HG02970 (cell line): Measurements from ENCODE around the gene ACTN1.
"Not testable (repeated sequence)": the region's sequence is repeated elsewhere in the genome, so short reads cannot be mapped to it uniquely, and the experiment has no call there.

Experiments used
- ATAC-seq: cut with Tn5 transposase; IDR thresholded peaks from one replicate; pipeline ENCODE4 v1.9.1; 2021; ENCODE audit warnings: mild to moderate bottlenecking, moderate library complexity, moderate number of reproducible peaks; ENCODE audit not compliant: unreplicated experiment, low FRiP score

Gene ACTN1

DNA sequence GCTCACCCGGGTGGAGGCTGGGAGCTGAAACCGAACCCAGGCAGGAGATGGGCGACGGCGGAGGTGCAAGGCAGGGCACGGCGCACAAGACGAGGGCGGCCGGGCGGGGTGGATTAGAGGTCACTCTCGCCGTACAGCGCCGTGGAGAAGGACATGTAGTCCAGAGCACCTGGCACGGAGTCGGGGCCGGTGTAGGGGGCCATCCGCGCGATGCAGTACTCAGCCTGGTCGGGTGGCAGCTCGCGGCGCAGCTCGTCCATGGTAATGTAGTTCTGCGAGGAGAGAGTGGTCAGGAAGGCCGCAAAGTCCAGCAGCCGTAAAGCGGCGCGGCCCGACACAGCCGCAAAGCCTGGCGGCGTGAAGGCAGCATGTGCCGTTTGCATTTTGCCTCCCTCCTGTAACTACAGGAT, 104.4 kb downstream of the ACTN1 start:
- no peak for ATAC-seq

DNA sequence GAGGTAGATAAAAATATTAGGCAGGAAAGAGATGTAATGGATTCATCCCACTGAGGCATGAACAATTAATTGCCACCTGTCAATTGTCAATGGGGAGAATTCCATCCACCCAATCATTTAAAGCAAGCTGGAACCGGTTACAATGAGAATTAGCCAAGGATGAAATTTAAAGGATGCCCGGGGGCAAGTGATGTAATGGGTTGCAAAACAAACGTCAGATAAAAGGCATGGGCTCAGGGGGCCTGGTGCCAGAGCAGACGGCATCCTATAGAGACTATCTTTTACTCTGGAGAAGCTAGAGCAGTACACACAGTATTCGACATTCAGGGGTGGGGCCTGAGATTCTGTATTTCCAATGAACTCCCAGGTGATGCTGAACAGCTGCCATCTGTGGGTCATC, 105.7 kb downstream of the ACTN1 start:
- no peak for ATAC-seq

DNA sequence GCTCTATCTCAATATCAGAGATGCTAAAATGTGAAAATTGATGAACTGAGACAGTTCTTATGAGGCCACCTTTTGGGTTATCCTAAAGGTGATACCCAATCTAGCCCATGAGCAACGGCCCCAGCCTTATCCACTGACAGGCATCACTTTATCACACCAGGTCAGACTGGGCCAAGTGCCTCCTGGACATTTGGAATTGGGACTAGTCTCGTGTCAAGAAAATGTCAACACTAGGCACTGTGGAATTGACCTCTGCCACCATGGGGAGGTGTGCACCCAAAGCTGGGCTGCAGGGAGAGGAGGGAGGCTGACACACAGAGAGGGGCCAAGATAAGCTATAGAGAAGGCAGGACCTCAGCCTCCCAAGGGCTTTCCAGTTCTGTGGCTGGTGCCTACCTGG, 107.7 kb downstream of the ACTN1 start:
- ATAC-seq, result no peak

DNA sequence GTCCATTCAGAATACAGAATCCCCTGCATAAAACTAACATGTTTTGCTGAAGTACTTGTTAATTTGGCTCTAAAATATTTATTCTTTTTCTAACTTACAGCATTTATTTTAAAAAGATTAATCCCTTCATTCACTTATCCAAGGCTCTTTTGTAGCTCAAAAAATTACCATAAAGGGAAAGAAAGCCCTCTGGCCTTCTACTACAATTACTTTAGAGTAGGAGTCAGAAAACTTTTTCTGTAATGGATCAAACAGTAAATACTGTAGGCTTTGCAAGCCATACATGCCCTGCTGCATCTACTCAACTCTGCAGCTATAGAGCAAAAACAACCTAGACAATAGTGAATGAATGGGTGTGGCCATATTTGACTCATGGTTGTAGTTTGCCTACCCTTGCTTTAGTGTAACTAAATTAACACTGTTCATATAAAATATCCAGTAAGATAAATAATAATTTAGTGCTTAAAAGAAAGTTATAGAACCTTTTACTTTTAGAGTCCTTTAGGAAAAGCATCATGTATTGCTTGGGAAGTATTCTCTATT, 112.0 kb downstream of the ACTN1 start:
- ATAC-seq, result no peak

DNA sequence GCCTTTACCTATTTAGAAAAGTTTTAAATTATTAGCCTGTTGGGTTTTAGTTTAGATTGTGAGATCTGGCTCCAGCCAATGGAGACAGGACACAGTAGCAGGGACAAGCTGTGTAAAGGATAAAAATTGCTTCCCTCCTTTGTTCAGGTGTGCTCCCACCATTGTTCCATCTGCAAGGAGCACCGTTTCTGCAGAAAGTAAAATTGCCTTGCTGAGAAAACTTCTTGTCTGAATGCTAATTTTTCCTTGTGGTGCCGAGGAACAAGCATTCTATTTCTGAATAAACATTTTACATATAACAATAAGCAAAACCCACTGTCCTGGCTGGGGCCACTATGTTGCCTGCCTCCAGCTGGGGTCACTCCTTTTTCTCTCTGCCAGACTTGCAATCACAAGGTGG, 113.6 kb downstream of the ACTN1 start:
- ATAC-seq, result no peak

DNA sequence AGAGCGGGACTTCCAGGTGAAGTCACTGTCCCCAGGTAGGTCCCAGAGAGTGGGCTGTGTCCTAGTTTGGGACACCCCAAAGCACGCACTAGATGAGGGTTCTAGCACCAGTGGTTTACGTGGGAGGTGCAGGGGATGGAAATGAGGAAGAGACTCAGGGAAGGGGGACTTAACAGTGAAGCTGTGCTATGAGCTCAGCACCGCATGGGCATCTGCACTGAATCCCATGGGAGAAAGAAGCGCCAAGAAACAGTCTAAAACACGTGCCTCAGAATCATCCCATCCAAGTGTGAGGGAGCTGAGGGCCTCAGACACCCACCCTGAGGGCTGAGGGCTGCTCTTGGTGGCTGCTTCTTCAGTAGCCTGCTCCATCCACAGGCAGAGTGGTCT, 114.7 kb downstream of the ACTN1 start:
- no peak for ATAC-seq

DNA sequence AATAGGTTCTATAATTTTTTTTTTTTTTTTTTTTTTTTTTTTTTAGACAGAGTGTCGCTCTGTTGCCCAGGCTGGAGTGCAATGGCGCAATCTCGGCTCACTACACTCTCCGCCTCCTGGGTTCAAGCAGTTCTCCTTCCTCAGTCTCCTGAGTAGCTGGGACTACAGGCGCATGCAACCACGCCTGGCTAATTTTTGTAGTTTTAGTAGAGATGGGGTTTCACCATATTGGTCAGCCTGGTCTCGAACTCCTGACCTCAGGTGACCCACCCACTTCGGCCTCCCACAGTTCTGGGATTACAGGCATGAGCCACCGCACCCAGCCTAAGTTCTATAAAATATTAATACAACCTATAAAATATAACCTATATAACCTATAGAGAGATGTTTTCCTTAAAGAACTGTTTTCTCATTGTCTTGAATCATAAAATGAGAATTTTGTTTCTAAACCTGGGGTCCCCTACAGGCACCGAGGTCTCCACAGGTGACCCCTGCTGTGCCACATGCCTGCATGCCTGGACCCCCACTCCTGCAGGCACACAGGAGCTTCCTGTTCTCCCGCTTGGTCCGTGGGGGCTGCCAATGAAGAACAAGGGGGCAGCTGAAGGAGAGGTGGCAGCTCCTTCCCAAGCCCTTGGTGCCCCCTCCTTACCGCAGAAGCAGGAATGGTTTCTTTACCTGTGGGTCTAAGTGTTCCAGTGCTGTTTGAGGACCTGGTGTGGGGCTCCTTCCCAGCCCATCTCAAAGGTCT, 115.3 kb downstream of the ACTN1 start:
- no peak for ATAC-seq

DNA sequence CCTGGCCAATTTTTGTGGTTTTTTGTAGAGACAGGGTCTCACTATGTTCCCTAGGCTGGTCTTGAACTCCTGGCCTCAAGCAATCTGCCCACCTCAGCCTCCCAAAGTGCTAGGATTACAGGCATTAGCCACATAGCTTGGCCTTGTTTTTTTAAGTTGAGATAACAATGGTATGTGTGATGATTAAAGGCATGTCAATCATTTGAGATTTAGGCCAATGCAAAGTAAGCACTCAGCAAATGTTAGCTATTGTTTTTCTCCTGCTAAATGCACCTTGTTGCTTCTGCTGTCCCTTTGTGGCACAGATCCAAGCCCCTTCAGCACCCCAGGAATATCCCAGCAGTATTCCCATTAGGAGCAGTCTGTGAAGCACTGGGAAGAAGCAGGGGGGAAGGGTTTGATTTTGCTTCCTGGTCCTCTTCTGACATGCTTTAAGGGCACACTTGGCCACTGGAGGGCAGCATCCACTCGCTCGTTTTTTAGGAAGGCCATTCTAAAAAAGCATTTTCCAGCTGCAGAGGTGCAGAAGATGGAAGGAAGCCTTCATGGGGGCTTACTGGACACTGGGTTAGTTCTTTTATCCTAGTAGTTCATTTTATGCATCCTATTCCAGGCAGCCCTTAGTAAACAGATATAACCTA, 116.0 kb downstream of the ACTN1 start:
- ATAC-seq, result no peak

DNA sequence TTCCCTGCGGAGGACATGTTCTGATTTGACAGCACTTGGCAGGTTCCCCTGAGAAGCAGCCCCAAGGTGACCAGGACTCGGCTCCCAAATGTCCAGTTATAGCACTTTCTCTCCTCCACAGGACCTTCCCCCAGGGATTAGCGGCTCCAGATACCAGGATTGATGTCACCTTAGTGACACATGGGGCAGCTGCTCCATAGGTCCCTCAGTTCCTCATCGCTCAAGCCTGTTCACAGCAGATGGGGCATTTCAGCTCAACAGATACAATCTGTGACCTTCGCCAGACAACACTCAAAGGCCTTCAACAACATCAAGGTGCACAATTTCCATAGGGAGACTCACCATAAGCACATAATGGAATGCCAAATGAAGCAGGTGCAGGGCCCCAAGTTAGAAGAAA, 118.3 kb downstream of the ACTN1 start:
- ATAC-seq, result no peak

DNA sequence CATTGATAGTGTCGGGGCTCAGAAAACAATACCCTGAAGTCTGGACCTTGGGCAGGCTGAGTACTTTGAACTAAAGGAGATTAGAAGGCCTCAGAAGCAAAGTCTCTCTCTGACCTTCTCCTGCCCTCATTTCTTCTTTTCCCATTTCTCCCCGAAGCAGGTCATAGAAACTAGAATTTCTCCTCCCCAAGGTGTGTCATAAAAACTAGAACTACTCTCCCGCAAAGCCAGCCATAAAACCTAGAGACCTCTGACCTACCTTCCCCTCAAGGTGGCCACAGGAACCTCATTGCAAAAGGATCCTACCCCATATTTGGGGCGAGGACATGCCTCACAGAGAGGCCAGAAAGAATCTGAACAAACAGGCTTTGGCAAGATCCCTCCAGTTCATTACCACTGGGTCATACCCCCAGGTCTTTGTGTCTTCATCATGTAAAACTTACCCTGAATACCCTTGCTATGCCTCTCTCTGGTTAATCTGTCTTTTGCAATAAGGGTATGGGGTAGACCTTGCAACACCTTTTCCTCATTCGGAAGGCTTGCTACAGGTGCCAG, 121.5 kb downstream of the ACTN1 start:
- ATAC-seq, result no peak

DNA sequence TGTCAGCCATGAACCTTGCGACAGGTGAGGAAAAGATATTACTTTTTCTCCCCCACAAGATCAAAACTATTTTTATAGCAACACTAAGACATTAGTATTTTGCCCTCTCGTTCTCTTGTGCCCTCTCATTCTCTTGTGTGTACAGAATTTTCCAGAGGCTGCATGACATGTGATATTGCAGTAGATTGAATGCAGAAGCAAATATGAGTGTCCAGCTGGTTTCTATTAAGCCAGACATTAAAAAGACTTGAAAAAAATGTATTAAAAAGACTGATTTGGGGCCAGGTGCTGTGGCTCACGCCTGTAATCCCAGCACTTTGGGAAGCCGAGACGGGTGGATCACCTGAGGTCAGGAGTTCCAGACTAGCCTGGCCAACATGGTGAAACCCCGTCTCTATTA, 122.5 kb downstream of the ACTN1 start:
- ATAC-seq, result no peak

DNA sequence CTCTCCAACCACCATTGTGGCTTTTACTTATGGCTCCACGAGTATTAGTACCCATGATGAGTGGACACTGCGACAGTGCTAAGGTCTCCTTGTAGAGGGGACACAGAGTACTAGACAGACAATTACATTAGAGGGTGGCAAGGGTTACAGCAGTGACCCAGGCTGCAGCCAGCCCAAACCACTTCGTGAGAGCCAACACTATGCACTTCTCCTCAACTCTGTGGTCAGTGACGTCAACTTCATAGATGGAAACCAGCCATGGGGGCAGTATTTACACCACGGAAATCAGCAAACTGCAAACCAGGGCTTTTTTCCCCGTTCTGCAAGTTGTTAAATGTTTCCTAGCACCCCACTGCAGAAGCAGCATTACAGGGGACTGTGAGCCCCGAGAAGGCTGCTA, 124.7 kb downstream of the ACTN1 start:
- no peak for ATAC-seq

DNA sequence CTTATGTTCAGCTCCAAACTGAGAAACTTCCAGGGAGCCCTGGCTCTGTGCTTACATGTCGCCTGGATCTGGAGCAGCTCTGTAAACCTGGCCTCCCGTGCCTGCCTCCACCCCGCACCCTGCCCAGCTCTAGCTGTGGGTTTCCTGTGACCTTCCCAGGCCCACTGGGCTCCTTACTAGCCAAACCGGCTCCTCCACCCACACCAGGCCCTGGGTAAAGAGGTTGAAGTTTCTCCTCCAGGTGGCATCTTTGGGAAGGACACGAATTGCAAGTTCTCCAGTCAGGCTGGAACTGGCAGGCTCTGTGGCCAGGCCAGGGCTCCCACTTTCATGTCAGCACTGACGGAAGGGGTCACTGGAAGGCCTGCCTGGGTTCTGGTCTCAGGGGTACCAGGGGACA, 125.4 kb downstream of the ACTN1 start:
- no peak for ATAC-seq

DNA sequence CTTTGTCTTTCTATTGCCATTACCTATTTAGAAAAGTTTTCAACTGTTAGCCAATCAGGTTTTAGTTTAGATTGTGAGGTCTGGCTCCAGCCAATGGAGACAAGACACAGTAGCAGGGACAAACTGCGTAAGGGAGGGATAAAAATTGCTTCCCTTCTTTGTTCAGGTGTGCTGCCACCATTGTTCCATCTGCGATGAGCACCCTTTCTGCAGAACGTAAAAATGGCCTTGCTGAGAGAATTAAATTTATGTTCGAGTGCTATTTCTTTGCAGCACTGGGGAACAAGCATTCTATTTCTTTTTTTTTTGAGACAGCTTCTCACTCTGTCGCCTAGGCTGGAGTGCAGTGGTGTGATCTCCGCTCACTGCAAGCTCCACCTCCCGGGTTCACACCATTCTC, 126.6 kb downstream of the ACTN1 start:
- not testable (repeated sequence) for ATAC-seq

DNA sequence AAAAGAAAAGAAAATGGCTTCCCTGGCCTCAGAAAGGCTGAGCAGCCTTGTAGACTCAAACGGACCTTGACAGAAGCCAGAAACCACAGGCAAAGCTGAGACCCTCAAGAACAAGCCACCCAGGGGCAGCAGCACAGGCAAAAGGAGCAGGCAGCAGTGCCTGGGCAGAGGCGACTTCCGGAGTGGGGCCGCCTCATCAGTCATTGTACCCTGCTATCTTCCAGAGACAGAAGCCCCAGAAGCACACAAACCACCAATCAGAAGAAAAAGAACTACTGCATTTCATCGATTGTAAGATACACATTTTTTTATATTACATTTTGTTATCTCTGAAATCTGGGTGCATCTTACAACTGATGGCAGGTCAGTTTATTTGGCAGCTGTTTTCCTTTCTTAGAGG, 128.0 kb downstream of the ACTN1 start:
- ATAC-seq, result no peak

DNA sequence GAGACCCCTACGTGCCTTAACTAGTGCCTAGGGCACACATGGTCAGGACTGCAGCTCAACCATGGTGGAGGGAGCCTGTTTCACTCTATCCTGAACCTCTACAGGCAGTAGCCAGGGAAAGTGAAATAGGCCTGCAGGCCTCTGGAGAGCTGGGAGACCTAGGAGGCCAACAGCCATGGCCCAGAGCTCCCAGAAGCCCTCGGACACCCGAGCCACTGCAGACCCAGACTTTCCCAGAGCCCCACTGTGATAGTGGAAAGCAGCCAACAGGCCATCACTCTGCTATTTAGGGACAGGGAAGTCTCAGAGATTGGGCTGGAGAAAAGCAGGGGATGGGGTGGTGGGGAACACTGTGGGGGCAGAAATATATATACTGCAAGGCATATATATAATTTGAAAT, 129.7 kb downstream of the ACTN1 start:
- ATAC-seq, result no peak

DNA sequence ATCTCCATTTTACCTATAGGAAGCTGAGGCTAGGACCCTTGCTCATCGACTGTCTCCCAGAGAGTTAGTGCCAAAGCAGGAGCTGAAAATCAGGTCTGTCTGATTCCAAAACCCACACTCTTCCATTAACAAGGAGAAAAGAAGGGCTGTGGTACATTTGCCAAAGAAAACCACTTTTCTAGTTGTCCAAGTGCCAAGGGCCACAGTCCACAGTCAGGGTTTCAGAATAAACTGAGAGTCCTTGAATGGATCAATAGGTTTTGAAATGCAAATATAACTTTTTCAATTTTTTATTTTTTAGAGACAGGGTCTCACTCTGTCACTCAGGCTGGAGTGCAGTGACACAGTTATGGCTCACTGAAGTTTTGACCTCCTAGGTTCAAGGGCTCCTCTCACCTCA, 130.8 kb downstream of the ACTN1 start:
- no peak for ATAC-seq

DNA sequence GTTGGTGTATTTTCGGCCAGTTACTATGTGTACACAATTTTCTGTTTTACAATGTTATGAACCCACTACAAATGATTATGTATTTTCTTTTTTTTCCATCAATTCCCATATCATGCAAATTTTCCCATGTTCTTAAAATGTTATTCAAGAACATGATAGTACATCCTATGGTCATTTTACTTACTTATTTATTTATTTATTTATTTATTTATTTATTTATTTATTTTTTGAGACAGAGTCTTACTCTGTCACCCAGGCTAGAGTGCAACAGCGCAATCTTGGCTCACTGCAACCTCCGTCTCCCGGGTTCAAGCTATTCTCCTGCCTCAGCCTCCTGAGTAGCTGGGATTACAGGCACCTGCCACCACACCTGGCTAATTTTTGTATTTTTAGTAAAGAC, 131.5 kb downstream of the ACTN1 start:
- not testable (repeated sequence) for ATAC-seq

DNA sequence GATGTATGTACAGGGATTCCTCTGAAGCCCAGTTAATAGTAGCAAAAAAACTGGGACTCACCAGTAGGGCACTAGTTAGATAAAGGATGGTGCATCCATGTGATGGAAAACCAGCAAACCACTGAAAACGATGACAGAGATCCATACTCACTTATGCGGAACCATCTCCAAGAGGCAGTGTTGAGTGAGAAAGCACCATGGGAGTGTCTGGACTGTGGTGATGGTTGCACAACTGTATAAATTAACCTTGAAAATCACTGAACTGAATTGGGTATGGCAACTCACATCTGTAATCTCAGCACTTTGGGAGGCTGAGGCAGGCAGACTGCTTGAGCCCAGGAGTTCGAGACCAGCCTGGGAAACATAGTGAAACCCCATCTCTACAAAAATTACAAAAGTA, 132.6 kb downstream of the ACTN1 start:
- no peak for ATAC-seq

DNA sequence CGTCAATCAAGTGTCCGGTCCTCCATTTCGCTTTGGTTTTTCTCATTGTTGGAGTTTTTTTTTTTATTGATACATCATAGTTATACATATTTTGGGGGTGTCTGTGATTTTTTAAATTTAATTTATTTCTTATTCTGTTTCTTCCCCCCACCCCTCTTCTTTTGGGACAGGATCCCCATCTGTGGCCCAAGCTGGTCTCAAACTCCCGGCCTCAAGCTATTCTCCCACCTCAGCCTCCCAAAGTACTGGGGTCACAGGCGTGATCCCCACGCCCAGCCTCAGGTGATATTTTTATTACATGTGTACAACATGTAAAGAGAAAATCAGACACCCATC, 134.9 kb downstream of the ACTN1 start:
- ATAC-seq, result no peak

DNA sequence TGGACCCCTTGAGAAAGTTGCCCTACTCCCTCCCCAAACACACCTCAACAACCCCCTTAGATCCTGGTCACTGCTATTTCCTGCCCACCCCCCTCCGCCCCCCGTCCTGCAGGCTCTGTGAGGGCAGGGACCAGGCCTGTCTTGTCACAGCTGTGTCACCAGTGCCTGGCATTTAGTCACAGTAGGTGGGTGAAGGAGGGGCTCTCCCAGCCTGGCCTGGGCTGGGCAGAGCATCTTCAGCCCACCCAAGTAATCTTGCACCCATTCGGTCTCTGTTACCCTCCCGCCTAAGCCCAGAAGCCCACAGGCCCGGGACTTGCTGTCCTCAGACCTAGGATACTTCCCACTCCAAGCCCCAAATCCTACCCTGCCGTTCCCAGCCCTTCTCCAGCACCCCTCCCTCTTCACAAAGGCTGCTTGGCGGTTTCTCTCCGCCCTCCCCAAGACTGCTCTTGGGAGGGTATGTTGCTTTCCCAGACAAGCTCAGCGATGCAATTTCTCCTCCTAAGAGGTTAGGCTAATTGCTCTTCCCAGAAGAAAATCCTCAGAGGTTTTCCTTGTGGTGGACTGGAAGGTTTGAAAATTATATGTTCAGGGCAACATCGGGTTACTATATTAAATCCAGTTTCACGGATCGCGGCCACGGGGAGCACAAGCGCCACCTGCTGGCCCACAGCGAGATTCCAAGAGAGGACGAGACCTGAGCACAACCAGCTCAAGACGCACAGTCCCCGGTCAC, 135.5 kb downstream of the ACTN1 start:
- ATAC-seq, result no peak
